Measurements from ENCODE around the gene FBLN5. TPM values are rescaled to one million over a fixed set of nuclear protein-coding genes. Genes with fewer than 3 reads are reported as not detected.

FBLN5 gene
- total and polyA plus RNA-seq, 9 of the 15 experiments (the other 6 are each of a cell fraction or from before 2014, with no cell fraction given): 0.11 to 0.22 TPM; not detected in 7

- 33% methylated on average over 2 of the region's 4 CpGs for WGBS (ENCODE audit: insufficient coverage, low coverage, missing lambda C conversion rate)
- H3K4me1 ChIP-seq (replicated peaks in 1 of 2; ENCODE audit: control insufficient read depth in 2 of 2, insufficient read depth in 2 of 2, low read length in 2 of 2): no peaks in the 10 kb centered on the region; a peak in 1 of 5 replicates
- no peaks in the 10 kb centered on the region for H3K9me1 ChIP-seq (ENCODE audit: control insufficient read depth, insufficient read depth, low read length)
- ATAC-seq (no peak), FAIRE-seq (no peak), DNase-seq (ENCODE audit: extremely low read depth in 1 of 4, low spot score in 3 of 4) (no peak)
- intact Hi-C loops (cut with micrococcal nuclease) (no loop called here), in situ Hi-C loops (cut with MboI) (no loop called here)
- ChIA-PET POLR2A (no interaction called here), CTCF (ENCODE audit: low intra/inter-chr PET ratio) (no interaction called here)
- BruUV-seq (replicated peaks): no TSS peak
- H3K9me3 ChIP-seq (replicated peaks; ENCODE audit: control insufficient read depth, insufficient read depth, low read depth, low read length): no peaks in the 10 kb centered on the region
- H3K4me2 ChIP-seq (ENCODE audit: insufficient read depth, low read length): no peak overlapping the region
- H3K9ac ChIP-seq (ENCODE audit: insufficient read depth in 1 of 2, low read depth in 2 of 2, low read length in 2 of 2): no peak overlapping the region
- H3K4me3 ChIP-seq: no peak overlapping the region
- H3K27me3 ChIP-seq (ENCODE audit: control insufficient read depth in 2 of 2, insufficient read depth in 2 of 2, low read length in 2 of 2): no peaks in the 10 kb centered on the region
- no peak overlapping the region for H3K27ac ChIP-seq (ENCODE audit: extremely low read depth, low read depth, low read length)
- no peaks in the 10 kb centered on the region for H4K20me1 ChIP-seq (replicated peaks; ENCODE audit: control insufficient read depth, insufficient read depth, low read length)
- no peaks in the 10 kb centered on the region for H3K79me2 ChIP-seq (ENCODE audit: control insufficient read depth, insufficient read depth, low read length)
- H2AFZ ChIP-seq (ENCODE audit: low read depth, low read length): no peak overlapping the region
- H3K36me3 ChIP-seq (ENCODE audit: control insufficient read depth, insufficient read depth, low read length): no peaks in the 10 kb centered on the region
- TF ChIP-seq EWSR1 (IDR thresholded peaks at IDR 0.05; ENCODE audit: borderline replicate concordance, low read depth, partially characterized antibody) (no peak), SRSF3 (IDR thresholded peaks at IDR 0.05; ENCODE audit: insufficient read depth, low read length) (no peak), TARDBP (IDR thresholded peaks at IDR 0.05) (no peak), NFE2 (IDR thresholded peaks at IDR 0.05; ENCODE audit: low read depth) (no peak), ZBTB26 (CRISPR knock-in tag; IDR thresholded peaks at IDR 0.05) (no peak), SREBF1 (IDR thresholded peaks at IDR 0.05; ENCODE audit: borderline replicate concordance, low read depth, low read length) (no peak), NCOA6 (IDR thresholded peaks at IDR 0.05) (no peak), ZNF785 (CRISPR knock-in tag; IDR thresholded peaks at IDR 0.05) (no peak), RREB1 (CRISPR knock-in tag; IDR thresholded peaks at IDR 0.05) (no peak), NR1H2 (CRISPR knock-in tag; IDR thresholded peaks at IDR 0.05) (no peak), ESRRB (CRISPR knock-in tag; IDR thresholded peaks at IDR 0.05; ENCODE audit: borderline replicate concordance) (no peak), CUX1 (CRISPR knock-in tag; IDR thresholded peaks at IDR 0.05) (no peak)
Measured at GRCh38 chr14:91862417-91862816, 85.1 kb downstream of the FBLN5 start.

All from K562 (cell line).